GM12892 (cell line): ENCODE data around the gene ADARB2.

Source experiments
- DNase-seq: peaks from one replicate; pipeline ENCODE4 v3.0.0; 2011; ENCODE audit not compliant: insufficient read length
- FAIRE-seq: peaks from 2 replicates; lab custom pipeline; 2011; peaks lifted over from hg19 to GRCh38; lab: Jason Lieb, UNC
- POLR2A ChIP-seq: IDR thresholded peaks from 2 replicates; pipeline ENCODE4 v1.6.1; 2011; ENCODE audit warnings: low read depth, low read length, control low read depth
- POLR2AphosphoS5 ChIP-seq: IDR thresholded peaks from 2 replicates; pipeline ENCODE4 v1.6.1; 2011; ENCODE audit warnings: low read depth, low read length, control low read depth
- TAF1 ChIP-seq: IDR thresholded peaks from 2 replicates; pipeline ENCODE4 v1.6.1; 2011; ENCODE audit warnings: low read depth, mild to moderate bottlenecking, control low read depth, low read length, borderline replicate concordance

Gene ADARB2

DNA sequence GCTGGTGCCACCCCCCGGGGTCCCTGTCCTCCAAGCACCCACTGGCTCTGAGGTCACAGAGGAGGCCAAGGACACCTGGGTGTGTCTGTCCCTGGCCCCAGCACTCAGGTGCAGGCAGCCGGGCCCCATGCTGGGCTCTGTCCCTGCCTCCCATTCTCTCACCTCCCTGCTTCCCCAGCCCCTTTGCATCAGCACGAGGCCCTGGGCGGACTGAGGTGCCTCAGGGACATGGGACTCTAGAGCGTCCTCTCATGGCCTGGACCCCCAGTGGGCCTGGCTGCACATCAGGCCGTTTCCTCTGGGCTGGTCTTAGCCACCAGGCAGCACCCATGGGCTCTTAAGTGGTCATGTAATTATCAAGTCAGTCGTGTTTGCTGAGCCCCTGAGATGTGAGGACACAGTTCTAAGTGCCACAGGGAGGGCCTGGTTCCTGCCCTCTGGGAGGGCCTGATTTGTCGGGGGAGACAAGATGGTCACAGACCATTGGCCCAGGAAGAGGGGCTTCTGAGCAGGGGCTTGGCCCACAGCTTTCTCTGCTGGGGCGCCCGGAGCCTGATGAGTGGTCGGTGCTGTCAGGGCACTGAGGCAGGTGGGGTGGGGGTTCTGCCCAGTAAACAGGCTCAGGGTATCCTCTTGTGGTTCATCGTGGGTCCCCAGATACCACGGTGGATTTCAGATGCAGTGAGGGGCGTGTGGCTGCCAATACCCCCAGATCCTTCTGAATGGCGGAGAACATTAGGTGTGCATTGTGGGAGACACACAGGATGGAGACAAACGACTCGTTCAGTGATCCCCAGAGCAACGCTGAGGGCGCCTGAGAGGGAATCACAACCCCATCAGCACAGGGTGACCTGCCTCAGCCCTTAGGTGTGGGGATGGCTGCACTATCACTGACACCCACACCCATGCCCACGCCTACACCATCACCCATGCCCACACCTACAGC lies 528.7 kb downstream of the ADARB2 start:
- TF ChIP-seq POLR2A (no peak), TAF1 (no peak), POLR2AphosphoS5 (no peak)
- DNase-seq, result no peak
- FAIRE-seq, result no peak

DNA sequence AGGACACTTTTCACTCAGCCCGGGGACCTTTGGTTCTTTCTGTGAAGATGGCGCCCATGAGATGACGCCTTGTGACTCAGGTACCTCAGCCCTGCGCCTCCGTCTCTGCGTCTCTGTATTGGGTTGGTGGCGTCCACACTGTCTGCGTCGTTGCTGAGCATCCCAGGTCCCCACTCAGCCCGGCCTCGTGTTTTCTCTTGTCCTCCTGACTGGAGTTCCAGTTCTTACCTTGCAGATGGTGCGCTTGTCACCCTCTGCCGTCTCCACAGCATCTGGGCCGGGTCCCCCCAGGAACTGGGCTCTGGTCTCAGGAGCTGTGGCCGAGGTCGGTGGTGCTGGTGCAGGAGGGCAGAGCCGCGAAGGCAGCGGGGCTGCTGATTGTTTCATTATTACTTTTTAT lies 530.7 kb downstream of the ADARB2 start:
- FAIRE-seq, result no peak
- TF ChIP-seq POLR2AphosphoS5 (no peak), POLR2A (no peak), TAF1 (no peak)
- DNase-seq, result no peak

DNA sequence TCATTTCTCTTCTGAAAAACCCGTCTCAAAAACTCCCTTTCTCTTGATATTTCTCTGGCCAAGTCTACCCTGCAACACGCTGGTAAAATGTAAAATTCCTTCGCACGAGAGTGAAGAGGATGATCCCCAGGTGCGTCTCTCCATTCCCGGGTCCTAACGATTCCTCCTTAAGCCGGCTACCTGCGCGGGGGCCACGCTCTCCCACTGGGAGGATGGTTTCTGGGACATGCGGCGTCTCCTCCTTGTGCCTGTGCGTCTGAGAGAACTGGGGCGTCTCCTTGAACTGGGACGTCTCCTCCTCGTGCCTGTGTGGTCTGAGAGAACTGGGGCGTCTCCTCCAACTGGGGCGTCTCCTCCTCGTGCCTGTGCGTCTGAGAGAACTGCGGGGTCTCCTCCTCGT lies 531.2 kb downstream of the ADARB2 start:
- TF ChIP-seq POLR2A, result no peak
- no peak for TF ChIP-seq POLR2AphosphoS5
- TF ChIP-seq TAF1, result no peak
- no peak for FAIRE-seq
- no peak for DNase-seq

DNA sequence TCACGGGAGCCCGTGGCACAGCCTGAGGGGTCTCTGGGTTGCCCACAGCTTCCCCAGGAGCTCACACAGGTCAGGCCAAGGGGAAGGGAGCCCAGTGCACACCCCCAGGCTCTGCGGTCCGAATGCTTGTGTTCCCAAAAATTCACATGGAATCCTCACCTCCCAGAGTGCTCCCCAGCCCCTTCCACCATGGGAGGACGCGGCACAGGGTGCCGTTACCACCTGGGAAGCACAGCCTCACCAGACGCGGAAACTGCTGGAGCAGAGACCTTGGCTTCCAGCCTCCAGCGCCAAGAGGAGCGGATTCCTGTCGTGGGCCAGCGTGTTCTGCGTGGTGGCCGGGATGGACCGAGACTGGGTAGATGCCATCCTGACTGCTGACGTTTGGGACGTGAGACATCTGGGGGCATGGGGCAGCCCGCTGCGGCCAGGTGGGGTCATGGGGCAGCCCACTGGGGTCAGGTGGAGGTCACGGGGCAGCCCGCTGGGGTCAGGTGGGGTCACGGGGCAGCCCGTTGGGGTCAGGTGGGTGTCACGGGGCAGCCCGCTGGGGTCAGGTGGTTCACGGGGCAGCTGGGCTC lies 531.8 kb downstream of the ADARB2 start:
- DNase-seq (no peak), FAIRE-seq (no peak)
- TF ChIP-seq POLR2AphosphoS5 (no peak), POLR2A (no peak), TAF1 (no peak)

DNA sequence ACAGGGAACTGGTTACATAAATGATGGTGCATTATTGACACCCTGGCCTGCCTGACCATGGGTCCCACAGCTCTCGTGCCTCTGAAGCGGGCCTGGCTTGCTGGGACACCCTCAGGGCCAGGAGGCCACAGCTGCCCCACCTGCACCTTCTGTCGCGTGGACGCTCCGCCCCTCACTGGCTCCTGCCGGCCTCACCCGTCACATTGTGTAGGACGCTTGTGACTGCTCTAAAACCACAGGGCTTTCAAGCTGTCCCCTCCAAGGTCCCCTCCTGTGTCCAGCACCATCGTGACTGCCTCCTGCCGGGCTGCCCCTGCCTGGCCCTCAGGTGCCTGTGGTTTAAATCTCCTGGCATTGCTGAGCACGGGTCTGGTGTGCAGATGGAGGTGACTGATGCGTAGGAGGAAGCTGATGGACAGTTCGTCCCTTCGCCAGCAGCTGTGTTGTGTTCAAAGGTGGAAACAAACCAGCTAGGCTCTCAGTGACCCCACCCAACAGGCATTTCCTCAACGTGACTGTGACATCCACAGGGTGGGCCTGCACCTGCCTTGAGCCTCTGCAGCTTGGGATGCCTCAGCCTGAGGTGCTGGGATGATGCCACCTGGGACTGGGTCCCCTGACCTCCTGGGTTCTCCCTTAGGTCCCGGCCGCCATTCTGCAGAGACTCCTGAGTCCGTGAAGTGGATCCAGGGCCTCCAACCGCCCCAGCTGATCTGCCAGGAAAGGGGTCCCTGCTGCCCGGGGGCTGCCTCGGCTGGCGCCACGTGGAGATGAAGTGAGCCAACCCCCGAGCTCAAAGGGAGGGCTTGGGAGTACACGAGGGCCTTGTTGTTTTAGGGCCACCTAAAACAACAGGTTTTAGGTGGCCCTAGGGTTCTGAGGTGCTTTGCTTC lies 532.6 kb downstream of the ADARB2 start:
- no peak for DNase-seq
- TF ChIP-seq POLR2A, result no peak
- no peak for TF ChIP-seq POLR2AphosphoS5
- TF ChIP-seq TAF1, result no peak
- no peak for FAIRE-seq

DNA sequence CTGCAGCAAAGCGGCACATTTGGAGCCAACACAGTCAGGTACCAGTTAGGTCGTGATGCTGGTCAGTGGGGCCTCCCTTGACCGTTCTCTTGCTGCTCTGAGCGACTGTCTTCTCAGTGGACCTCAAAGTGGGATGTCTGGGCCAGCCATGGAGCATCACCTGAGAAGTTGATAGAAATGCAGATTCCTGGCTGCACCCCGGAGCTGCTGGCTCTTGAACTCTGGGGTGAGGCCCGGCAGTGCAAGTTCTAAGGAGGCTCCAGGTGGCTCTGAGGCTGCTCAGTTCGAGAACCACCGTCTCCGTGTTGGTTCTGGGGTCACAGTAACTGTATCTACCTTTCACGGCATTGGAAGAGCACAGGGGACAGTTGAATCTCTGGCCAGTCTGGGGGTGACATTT lies 533.6 kb downstream of the ADARB2 start:
- DNase-seq (no peak), FAIRE-seq (no peak)

DNA sequence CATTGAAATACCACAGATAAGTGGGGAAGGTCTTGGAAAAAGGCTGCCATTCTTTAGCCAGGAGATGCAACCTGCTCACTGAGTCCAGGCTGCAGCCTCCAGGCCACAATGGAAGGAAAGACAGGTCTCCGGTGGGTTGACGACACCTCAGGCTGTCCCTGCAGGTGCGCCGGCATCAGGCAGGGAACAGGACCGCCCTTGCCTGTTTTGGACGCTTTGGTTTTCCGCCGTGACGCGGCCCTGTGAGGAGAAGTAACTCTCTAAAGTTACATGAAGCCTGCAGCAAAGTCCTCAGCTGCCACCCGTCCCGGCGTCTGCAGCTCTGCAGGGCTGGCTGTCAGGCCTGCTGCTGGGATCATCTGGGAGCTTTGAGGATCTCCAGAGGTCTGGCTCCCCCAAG lies 534.1 kb downstream of the ADARB2 start:
- FAIRE-seq (no peak), DNase-seq (no peak)
- no peak for TF ChIP-seq TAF1
- TF ChIP-seq POLR2A, result no peak
- no peak for TF ChIP-seq POLR2AphosphoS5

More for the DNA sequence above, 533.6 kb downstream of the ADARB2 start:
- TF ChIP-seq POLR2AphosphoS5 (no peak), TAF1 (no peak), POLR2A (no peak)

DNA sequence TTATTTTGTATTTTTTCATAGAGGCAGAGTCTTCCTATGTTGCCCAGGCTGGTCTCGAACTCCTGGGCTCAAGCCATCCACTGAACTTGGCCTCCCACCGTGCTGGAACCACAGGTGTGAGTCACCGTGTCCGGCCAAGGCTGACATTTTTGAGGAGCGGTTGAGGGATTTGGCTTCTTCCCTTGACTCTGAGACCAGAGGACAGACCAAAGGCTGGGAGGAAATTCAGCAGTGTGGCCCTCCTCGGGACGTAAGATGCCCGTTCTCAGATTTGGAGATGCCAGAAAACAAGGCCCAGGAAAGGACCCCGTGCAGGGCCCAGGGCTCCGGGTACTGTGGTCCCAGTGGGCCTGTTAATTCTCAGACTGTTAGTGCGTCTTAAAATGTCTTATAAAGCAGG lies 535.0 kb downstream of the ADARB2 start:
- no peak for DNase-seq
- TF ChIP-seq TAF1, result no peak
- no peak for TF ChIP-seq POLR2A
- TF ChIP-seq POLR2AphosphoS5, result no peak
- no peak for FAIRE-seq

DNA sequence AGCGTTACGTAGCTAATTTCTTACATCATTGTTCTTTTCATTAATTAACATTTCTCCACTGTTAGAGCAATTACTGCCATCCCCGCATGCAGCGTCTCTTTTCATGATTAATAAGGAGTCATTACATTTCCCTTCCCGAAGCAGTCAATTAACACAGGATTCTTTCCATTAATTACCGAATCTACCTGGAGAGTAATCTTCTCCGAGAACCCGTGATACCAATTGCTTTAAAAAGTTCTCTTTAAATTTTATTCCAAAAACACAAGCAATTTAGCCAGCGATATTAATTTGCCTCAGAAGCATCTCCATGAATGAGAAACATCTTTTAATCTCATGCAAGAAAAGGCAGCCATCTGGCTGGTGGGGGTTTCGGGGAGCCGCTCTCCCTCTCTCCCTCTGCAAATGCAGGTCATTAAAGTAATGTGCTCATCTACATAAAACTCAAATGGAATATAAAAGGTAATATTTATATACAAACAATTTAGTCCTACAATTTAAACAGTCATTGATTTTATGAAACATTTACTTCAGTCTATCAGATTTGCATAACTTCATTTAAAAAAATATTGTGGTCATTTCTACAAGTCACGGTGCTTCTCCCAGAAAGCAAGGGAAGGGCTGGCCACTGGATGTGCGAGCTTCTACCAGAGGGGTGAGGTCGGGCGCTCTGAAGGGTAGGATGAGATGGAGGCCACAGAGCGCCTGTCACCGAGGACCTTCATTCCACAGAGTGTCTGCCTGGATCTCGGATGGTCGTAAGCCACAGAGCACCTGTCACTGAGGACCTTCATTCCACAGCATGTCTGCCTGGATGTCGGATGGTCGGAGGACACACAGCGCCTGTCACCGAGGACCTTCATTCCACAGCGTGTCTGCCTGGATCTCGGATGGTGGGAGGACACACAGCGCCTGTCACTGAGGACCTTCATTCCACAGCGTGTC lies 536.2 kb downstream of the ADARB2 start:
- no peak for FAIRE-seq
- no peak for DNase-seq
- TF ChIP-seq TAF1 (no peak), POLR2A (no peak), POLR2AphosphoS5 (no peak)

DNA sequence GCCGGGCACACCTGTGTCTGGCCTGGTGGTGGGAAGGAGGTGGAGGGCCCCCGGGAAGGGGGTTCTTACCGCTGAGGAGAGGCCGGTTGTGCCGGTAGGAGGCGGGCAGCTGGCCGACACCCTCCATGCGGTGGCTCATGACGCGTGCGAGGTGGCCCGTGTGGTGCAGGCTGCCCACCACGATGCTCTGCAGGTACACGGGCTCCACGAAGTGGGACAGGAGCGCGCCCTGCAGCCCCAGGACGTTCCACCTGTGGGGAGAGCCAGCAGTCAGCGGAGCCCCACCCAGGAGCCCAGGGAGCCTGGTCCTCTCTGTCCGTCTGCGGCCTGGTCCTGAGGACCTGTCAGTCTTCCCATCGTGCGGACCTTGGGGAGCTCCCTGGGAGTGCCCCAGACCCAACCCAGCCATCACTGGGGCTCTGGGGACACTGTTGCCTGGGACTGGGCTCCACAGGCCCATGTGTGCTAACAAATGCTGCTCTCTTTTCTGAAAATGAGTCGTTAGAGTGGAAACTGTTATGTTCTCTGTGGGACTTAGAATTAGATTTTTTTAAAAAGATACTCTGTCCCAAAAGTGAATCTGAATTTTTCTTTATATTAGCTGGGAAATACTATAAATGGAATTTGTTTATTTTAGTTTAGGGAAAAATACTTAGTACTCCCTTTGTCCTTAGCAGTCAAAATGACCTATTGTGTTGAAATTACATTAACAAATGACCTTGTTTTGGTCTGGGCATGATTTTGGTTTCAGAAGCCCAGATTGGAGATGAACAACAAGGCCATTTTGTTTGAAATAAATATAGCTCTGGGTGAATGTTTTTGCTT lies 537.2 kb downstream of the ADARB2 start:
- DNase-seq (no peak), FAIRE-seq (no peak)
- TF ChIP-seq POLR2AphosphoS5 (no peak), TAF1 (no peak), POLR2A (no peak)
